Transverse colon (tissue), 4 donors: Measurements from ENCODE around the gene ANO1. TPM values are rescaled to one million over a fixed set of nuclear protein-coding genes. Genes with fewer than 3 reads are reported as not detected.
A peak's percentile ranks its signal among the peaks of the same experiment; 100 is the strongest.
"Not testable (repeated sequence)": the region's sequence is repeated elsewhere in the genome, so short reads cannot be mapped to it uniquely, and the experiment has no call there.

Experiments used
- DNase-seq: peaks from one replicate; pipeline ENCODE4 v3.0.0-alpha.2; 2019
- H3K27ac ChIP-seq, 4 donors: fragments of 200-600 bp; sonication (generic); 2 replicates each; pipeline ENCODE4 v1.5.1; 2016 to 2018; ENCODE audit warnings: inconsistent platforms in 4 of 4
- H3K27me3 ChIP-seq: fragments of 200-600 bp; sonication (generic); 2 replicates; pipeline ENCODE4 v1.5.1; 2017; ENCODE audit warnings: inconsistent platforms
- H3K36me3 ChIP-seq, 4 donors: fragments of 200-600 bp; sonication (generic); 2 replicates each; pipeline ENCODE4 v1.5.1; 2017 to 2019; ENCODE audit warnings: inconsistent platforms in 4 of 4
- H3K4me1 ChIP-seq, 4 donors: fragments of 200-600 bp; sonication (generic); 2 replicates each; pipeline ENCODE4 v1.5.1; 2017 to 2020; ENCODE audit warnings: inconsistent platforms in 4 of 4
- H3K4me3 ChIP-seq, 4 donors: fragments of 200-600 bp; sonication (generic); 1 replicate in 1 of 4; 2 replicates in 3 of 4; pipeline versions ENCODE4 v1.5.1 to v1.6.1; 2017 to 2019; ENCODE audit warnings: inconsistent platforms in 4 of 4
- H3K9me3 ChIP-seq, 2 donors: fragments of 200-600 bp; sonication (generic); 2 replicates each; pipeline ENCODE4 v1.5.1; 2017 to 2019; ENCODE audit warnings: inconsistent platforms in 2 of 2
- EP300 ChIP-seq: sonication (generic); formaldehyde crosslinking; IDR thresholded peaks from one replicate; pipeline ENCODE4 v1.6.1; 2017; ENCODE audit warnings: antibody characterized with exemption, low read depth
- POLR2A ChIP-seq: fragments of 450-650 bp; IDR thresholded peaks from one replicate; pipeline ENCODE4 v1.6.1; 2016; ENCODE audit warnings: antibody characterized with exemption, mild to moderate bottlenecking, moderate library complexity
- POLR2AphosphoS5 ChIP-seq, 3 donors: sonication (generic); formaldehyde crosslinking; IDR thresholded peaks; one replicate each; pipeline ENCODE4 v1.6.1; 2016; ENCODE audit warnings: antibody characterized with exemption in 3 of 3
- WGBS, 2 donors: methylation state at CpG; one replicate each; pipeline ENCODE4 v1.1.5; 2018; ENCODE audit warnings: low coverage in 1 of 2; 5-methylcytosine and 5-hydroxymethylcytosine counted together
- in situ Hi-C, 4 donors: fragments of 200-750 bp; cut with MboI; loops; one replicate each; pipeline versions ENCODE4 v1.15.0 to v1.15.1; 2017; ENCODE audit warnings: low sequenced_read_pairs in 3 of 4, low pct_ligation_motif_present in 1 of 4, low pct_unique_long_range_greater_than_20kb in 1 of 4
- intact Hi-C: fragments of 100-400 bp; cut with DNase I; formaldehyde crosslinking; loops from one replicate; pipeline ENCODE4 v1.15.1; 2023; ENCODE audit warnings: low total_unique reads
- total RNA-seq, 4 donors: library from RNA; depleted of rRNA; stranded (reverse); fragments of >200 nt; gene quantifications; one replicate each; pipeline ENCODE4 v1.1.0, GENCODE V29; 2016
- TF ChIP-seq, protein P1 (sequence below), 5 experiments: fragments of 200-600 bp in 3 of 5; fragments of 450-650 bp in 2 of 5; sonication (generic) in 3 of 5; IDR thresholded peaks; 1 replicate in 2 of 5; 2 replicates in 3 of 5; pipeline ENCODE4 v1.5.1; 2016 to 2017; ENCODE audit warnings: antibody characterized with exemption in 5 of 5, inconsistent platforms in 3 of 5, mild to moderate bottlenecking in 2 of 5, moderate library complexity in 1 of 5

The ANO1 gene
- total RNA-seq, 4 donors from 2014 or later = 7.9 to 20.9 (median 11.3) TPM

GRCh38 chr11:70210530-70210929 is 132.4 kb downstream of the ANO1 start:
- 55 to 75% methylated on average over 5 of the region's 5 CpGs for WGBS, 2 donors
- TF ChIP-seq EP300 (no peak), POLR2AphosphoS5 (IDR thresholded peaks at IDR 0.05) (no peak), POLR2A (no peak)
- TF ChIP-seq, protein P1, sequence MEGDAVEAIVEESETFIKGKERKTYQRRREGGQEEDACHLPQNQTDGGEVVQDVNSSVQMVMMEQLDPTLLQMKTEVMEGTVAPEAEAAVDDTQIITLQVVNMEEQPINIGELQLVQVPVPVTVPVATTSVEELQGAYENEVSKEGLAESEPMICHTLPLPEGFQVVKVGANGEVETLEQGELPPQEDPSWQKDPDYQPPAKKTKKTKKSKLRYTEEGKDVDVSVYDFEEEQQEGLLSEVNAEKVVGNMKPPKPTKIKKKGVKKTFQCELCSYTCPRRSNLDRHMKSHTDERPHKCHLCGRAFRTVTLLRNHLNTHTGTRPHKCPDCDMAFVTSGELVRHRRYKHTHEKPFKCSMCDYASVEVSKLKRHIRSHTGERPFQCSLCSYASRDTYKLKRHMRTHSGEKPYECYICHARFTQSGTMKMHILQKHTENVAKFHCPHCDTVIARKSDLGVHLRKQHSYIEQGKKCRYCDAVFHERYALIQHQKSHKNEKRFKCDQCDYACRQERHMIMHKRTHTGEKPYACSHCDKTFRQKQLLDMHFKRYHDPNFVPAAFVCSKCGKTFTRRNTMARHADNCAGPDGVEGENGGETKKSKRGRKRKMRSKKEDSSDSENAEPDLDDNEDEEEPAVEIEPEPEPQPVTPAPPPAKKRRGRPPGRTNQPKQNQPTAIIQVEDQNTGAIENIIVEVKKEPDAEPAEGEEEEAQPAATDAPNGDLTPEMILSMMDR (IDR thresholded peaks at IDR 0.05) = no peak
- in situ Hi-C loops = no loop called here

DNA sequence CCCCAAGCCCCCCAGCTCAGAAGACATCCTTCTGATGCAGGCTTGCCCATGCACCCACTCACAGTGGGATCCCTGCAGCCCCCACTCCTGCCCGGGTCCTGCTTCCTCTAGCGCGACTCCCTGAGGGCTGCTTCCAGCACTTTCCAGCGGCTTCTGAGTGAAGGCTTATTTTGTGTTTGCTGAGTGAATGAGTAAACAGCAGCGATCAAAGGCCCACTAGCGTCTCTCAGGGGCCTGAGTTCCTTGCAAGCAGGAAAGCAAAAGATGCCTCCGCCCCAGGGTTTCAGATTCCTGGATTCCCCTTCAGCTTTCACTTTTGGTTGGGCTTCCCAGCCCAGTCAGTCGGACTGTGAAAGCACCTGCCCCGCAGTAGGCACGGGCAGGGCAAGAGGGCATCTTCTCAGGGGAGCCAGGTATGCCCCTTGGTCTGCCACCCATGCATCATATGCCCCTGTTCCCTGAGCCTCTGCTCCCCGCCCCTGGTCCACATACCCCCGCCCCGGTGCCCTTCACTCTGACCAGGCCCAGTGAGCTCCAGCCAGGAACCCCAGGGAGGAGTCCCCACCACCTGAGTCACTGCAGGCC is 134.2 kb downstream of the ANO1 start:
- in situ Hi-C loops (no loop called here), intact Hi-C loops (no loop called here)
- Histone ChIP-seq H3K27me3 (no peaks in the 10 kb centered on the region), H3K9me3 (no peaks in the 10 kb centered on the region), H3K36me3 (peaks cover 0 to 8% (median 0%) of the 10 kb centered on the region in 4 donors), H3K4me3 (peak overlapping the region in 3 of 4 donors; percentile 7 to 37 (median 11)), H3K4me1 (peaks cover 0 to 20% (median 6%) of the 10 kb centered on the region in 4 donors), H3K27ac (peak overlapping the region in 3 of 4 donors; percentile 40 to 54 (median 41))
- DNase-seq = peak; percentile 60
- 51 to 80% methylated on average over 1 to 11 of the region's 13 CpGs for WGBS, 2 donors
- TF ChIP-seq POLR2A (no peak), EP300 (no peak), POLR2AphosphoS5 (IDR thresholded peaks at IDR 0.05) (no peak)
- TF ChIP-seq, protein P1 (IDR thresholded peaks at IDR 0.05) = no peak

More at GRCh38 chr11:70210530-70210929, 132.4 kb downstream of the ANO1 start:
- H3K27me3 ChIP-seq = no peaks in the 10 kb centered on the region
- no peak overlapping the region for H3K4me3 ChIP-seq
- H3K9me3 ChIP-seq = no peaks in the 10 kb centered on the region
- DNase-seq = no peak
- peaks cover 0 to 19% (median 6%) of the 10 kb centered on the region in 4 donors for H3K36me3 ChIP-seq
- peaks cover 0 to 20% (median 6%) of the 10 kb centered on the region in 4 donors for H3K4me1 ChIP-seq
- intact Hi-C loops = no loop called here
- peak overlapping the region in 1 of 4 donors; percentile 5 for H3K27ac ChIP-seq

DNA sequence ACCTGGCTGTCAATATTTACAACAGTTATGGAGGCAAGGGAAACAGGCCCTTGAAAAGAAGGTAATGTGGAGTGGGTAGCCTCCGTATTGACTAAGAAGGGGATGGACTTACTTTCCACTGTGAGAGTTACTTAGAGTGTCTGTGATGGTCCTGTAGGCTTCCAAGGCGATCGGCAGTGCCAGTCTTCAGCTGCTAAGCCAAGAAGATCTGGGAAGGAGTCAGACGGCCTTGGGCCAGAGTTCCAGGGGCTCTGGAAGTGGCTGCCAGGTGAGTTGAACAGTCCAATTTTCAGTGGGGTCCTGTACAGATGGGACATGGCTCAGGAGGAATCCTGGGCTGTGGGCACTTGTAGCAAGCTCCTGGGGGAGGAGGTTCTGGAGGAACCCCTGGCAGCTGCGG is 139.3 kb downstream of the ANO1 start:
- 90 to 94% methylated on average over 3 to 5 of the region's 5 CpGs for WGBS, 2 donors
- H3K4me1 ChIP-seq, H3K9me3 ChIP-seq, in situ Hi-C loops, intact Hi-C loops, H3K27me3 ChIP-seq, H3K36me3 ChIP-seq, DNase-seq, H3K4me3 ChIP-seq, H3K27ac ChIP-seq: not testable (repeated sequence)

DNA sequence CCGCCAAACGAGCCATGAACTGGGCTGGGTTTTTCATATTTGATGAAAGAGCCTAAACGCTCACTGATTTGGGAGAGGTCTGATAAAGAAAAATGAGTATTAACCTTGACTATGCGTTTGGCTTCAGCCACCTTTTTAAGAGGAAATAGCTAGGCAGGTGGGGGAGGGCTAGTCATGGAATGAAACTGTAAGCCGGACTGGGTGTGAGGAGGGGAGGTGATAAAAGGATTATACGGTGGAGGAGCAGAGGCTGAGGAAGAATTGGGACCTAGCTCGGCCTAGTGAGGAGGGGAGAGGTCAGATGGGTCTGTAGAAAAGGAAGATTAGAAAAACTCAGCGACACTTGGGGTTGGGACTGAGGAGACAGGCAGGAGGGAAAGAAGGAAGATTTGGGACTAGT is 140.0 kb downstream of the ANO1 start:
- intact Hi-C loops, in situ Hi-C loops, H3K27me3 ChIP-seq, H3K4me3 ChIP-seq, DNase-seq, H3K27ac ChIP-seq, H3K36me3 ChIP-seq, H3K4me1 ChIP-seq, H3K9me3 ChIP-seq: not testable (repeated sequence)
- WGBS, 2 donors = 57 to 86% methylated on average over 3 to 8 of the region's 8 CpGs

- no peaks in the 10 kb centered on the region for H3K36me3 ChIP-seq
- H3K27ac ChIP-seq = no peak overlapping the region
- no peaks in the 10 kb centered on the region for H3K27me3 ChIP-seq
- no peak overlapping the region for H3K4me3 ChIP-seq
- intact Hi-C loops = no loop called here
- TF ChIP-seq POLR2AphosphoS5 (IDR thresholded peaks at IDR 0.05) (no peak), POLR2A (no peak)
- TF ChIP-seq, protein P1 (IDR thresholded peaks at IDR 0.05) = no peak
- 81 to 85% methylated on average over 3 of the region's 3 CpGs for WGBS, 2 donors
- H3K4me1 ChIP-seq = peaks cover 0 to 2% (median under 1%) of the 10 kb centered on the region in 4 donors
- H3K9me3 ChIP-seq = no peaks in the 10 kb centered on the region
- in situ Hi-C loops = no loop called here
- no peak for DNase-seq
Measured at GRCh38 chr11:70220136-70220535, 142.0 kb downstream of the ANO1 start.
